HT-29 (cell line): Measurements from ENCODE around the gene SPOP. TPM values are rescaled to one million over a fixed set of nuclear protein-coding genes. Genes with fewer than 3 reads are reported as not detected.

ENCODE experiments used
- DNase-seq: peaks from one replicate; pipeline ENCODE4 v3.0.0-alpha.2; 2015; ENCODE audit warnings: low spot score
- total RNA-seq: library from RNA; depleted of rRNA; stranded (reverse); fragments of >200 nt; shearing (Covaris generic); gene quantifications from 2 replicates; pipeline ENCODE4 v1.2.3, GENCODE V29; 2014

The SPOP gene
- total RNA-seq, 1 experiment from 2014 or later, result 60.5 TPM

DNA sequence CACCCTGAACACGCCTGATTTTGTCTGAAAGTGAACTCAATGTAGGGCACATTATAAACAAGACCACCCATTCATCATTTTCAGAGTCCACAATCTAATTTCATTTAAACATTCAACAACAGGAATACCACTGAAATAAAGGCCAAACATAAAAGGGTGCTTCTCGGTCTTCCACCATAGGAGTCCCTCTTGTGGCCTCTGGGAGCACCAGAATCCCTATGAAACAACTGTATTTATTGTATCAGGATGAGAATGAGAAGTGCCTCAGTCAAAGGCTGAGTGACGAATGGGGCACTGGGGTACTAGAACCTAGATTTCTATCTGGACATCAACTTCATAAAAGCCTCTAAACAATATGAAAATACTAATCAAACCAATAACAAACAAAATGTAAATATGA, 61.8 kb downstream of the SPOP start:
- no peak for DNase-seq

DNA sequence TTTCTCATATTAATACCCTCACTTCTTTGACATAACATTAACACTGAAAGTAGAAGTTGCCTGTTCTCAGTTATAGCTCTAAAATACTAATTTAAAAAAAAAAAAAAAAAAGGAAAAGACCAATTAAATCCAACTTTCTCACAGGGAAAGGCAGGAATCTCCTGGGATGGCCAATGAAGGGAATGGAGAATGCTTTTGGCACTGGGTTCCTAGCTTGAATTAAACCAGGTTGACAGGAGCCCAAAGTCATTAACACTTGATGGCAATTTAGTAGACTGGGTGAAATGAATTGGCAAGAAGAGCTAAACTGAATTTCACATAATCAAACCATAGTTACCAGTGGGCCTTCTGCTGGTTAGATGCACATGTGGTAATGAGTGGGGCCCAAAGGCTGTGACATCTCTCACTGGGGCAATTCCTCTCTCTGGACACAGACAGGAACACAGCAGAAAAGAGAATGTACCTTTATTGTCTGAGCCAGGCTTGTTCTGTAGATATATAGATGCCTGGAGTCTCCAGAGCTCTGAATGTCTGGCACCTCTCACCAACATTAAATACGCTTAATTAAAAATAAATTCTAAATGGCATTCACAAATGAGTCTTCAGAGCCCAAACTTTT, 64.6 kb downstream of the SPOP start:
- no peak for DNase-seq

DNA sequence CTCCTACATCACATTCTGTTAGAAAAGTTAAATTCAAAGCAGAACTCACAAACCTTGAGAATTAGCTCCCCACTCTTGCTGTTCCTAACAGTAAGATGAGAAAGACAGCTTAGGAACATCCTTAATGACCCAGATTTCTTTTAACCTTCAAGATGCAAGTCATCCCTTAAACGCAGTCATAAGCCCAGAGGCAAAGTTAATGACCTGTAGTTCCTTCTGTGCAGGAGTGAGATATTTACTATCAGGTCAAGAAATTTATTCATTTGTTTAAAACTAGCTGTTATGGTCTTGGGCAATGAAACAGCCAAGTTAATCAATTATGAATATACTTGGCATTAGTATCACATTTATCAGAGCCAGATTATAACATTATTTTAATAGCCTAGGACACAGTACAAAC, 65.2 kb downstream of the SPOP start:
- DNase-seq, result no peak

DNA sequence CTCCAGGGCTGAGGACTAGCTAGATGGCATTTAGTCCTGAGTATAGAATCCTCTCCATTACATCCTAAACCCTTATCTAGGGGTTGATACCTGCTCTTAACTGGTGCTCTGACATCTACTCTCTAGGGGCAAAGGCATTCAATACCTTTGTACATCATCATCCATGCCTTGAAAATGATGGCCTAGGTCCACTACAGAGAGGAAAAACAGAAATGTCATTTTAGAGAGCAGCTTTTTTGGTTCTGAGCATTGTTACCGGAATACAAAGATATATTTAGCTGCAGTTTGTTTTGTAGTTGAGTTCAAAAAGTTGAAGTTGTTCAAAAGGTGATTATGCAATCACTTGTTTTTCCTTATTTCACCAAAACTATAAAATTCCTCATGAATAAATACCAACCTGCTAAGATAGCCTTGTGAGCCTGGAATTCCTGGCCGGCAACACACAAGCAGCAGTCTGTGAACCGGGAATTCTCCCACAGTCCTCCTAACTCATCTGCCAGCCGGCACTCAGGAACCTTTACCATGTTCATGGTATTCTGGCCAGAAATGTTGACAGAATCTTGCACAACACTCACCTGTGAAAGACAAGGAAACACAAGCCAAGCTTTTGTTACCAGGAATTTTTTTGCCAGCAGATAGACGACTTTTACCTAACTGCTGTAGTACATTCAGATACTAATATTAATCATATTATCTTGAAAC, 66.9 kb downstream of the SPOP start:
- no peak for DNase-seq

DNA sequence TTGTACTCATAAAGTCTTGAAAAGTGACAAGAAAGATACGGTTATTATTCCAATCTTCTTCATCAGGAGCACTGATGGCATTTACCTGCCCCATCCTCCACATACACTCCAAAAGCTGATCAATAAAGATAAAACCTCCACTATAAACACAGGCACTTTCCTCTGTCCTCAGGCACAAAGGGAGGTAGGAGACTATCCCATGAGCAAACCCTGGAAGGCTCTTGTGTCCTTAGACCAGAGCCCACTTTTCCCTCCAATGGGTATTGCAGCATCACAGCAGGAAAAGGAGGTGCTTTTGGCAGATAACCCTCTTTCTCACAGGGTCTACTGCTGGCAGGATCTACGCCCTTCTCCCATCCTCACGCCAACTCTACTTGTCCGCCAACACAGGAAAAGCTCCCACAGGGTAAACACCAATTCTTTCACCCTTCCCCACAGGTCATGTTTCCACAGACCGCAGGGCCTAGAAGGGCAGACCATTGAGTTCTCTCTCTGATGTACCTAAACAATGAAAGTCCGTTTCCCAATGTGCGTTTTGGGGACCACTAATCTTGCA, 73.5 kb downstream of the SPOP start:
- DNase-seq, result no peak

DNA sequence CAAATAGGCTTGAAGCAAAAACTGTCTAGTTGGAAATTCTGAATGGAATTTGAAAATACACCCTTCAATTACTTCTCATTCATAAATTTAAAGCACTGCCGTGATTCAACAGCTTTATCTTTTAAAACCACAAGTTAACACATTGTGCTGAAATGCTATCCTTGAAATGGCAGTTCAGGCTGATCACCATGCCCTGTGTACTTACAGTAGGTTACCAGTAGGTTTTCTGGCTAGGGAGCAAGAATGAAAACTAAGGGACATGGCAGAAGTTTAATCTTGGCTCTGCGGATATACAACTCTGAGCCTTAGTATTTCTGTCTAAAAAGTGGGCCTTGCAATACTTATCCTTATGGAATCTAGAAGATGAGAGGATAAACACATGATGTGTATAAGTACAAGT, 74.2 kb downstream of the SPOP start:
- no peak for DNase-seq

DNA sequence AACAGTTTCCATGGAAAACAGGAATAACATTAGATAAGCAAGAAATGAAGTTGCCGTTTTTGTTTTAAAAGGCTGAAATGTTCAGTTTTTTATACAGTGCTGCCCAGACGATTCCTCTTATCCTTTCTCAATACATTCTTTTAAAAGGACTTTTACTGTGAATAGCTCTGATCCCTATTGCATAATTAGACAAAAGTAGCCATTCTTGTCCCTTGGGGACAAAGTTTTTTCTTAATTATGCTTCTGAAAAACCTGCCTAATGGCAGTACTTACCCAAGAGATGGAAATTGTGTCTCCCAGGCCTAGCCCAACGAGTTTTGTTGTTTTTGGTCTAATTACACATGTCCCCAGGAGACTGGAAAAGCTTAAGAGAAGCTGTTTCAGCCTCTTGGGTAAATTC, 74.7 kb downstream of the SPOP start:
- DNase-seq, result no peak

DNA sequence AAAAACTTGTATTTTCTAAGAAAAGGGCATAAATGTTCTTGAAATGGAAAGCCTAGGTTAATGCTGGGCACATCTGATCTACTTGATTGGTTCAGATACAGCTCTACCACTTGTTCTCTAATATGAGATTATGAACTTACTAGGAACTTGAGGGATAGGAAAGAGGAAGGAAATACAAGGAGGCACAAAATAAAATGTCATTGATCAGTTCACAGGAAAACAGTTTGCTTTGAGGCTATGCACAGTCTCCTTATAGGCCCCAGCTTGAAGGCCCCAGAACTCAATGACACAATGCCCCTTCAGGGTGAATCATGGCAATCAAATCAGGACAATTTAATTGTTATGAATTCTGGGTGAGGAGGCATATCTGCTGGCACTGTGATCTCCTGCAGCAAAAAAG, 75.1 kb downstream of the SPOP start:
- DNase-seq, result no peak

DNA sequence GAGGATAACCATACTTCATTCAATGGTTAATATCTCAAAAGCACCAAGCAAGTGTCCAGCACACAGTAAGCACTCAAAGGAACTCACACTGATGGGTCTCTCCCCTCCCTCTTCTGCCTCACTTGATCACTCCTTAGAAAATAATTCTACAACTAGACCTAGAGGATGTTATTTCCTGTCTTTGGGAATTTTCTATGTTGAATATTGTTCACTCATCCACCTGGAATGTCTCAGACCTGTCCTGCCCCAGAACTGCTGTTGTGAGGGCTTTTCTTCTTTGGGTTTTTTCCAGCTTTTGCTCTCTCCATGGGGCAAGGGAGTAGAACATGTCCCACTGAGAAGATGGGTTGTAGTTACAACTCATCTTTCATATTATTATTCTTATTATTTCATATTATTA, 76.9 kb downstream of the SPOP start:
- no peak for DNase-seq

DNA sequence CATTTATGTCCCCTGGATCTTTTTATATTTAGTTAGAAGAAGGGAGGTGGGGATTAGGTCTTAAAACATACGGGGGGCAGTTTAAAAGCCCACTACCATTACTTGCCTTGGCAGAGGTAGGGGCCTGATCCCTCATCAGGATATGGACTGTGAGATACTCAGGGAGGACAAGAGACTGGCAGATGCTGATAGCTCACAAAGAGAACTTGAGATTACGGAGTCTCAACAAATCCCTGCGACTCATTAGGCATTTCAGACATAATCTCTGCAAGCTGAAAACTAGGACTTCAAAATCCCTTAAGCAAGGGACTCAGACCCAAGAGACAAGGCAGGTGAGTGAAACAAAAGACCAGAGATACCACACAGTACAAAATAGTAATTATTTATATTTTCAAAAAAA, 79.0 kb downstream of the SPOP start:
- no peak for DNase-seq

DNA sequence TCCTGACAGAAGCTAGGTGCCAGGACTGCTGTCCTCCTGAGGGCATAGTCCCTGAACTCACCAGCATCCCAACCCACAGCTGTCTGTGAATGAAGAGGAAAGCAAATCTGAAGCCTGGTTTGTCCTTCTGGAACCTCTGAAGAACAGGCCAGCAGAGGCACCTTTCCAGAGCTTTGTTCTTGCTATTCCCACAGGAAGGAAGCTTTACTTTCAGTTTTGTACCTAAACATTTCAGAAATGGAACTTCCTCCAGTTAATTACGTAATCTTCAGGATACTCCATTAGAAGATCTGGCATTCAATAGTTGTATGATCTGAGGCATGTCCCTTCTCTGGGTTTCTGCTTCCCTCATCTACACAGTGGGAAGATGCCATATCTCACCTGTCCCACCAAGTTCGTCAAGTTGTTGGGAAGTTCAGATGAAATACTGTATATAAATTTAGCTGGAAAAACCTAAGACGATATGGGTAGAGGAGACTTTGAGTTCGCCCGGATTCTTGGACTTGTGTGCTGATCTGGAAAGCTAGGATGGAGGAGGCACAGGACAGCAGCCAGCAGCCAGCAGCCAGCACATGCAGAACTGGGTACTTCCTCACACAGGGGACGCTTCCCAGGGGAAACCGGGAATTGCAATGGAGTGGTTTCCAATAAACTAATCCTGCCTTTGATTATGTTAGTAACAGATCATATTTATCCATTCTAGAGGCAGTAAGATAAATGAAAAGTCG, 79.8 kb downstream of the SPOP start:
- no peak for DNase-seq

DNA sequence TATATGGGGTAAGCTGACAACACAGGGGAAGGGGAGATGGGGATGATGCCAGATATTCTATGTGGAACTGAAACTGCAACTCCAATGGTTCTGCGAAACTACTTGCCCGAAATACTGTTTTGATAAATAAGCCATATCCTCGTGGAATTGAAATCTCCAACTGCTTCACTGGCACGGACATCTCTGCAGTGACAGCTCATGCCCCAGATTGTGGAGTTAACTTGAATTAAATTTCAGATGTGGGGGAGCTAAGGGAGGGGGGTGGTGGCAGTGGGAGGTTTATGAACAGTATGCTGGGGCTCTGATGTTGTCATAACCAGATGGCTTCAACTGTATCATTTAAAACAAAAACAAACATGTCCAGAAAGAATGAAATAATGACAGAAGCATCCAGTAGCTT, 80.5 kb downstream of the SPOP start:
- DNase-seq, result no peak

DNA sequence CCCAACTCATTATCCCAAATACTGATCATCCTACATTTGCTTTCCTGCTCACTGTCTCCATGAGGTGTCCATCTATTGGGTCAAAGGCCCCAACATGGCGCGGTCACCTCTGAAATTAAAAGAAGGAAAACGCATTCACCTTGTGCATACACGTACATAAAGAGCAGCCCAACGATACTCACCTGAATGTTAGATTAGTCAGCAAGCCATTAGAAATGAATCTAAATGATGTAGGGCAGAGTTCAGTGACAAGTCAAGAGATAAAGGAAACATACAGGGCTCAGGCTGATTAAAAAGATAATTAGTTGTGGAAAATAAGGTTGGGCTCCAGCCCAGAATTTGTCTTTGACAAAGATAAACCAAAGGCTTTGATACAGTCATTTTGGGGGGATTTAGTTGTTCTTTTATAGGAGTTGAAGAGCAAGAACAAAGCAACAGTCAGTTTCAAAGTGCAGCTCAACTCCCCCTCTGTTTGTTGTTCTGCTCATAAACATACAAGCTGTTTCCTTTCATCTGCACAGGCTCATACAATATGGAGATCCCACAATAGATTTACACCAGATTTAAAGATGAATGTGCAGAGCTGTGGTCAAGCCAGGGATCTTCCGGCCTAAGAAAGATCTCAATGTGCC, 81.2 kb downstream of the SPOP start:
- DNase-seq, result no peak

DNA sequence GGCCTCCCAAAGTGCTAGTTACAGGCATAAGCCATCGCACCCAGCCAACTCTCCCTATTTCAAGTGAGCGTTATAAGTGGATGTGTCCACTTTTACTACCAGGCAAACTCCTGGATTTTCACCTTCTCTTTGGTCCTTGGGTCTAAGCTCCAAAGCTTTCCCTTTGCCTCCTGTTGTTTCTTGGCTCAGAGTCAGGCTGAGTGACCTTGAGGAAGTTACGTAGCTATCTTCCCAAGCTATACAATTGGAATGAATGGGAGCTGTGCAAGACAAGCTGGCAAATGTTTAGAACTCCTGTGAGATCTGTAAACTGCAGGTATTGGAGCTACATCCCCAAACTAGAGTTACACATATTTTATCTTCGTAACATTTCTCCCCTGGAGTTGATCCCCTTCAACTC, 81.9 kb downstream of the SPOP start:
- no peak for DNase-seq

DNA sequence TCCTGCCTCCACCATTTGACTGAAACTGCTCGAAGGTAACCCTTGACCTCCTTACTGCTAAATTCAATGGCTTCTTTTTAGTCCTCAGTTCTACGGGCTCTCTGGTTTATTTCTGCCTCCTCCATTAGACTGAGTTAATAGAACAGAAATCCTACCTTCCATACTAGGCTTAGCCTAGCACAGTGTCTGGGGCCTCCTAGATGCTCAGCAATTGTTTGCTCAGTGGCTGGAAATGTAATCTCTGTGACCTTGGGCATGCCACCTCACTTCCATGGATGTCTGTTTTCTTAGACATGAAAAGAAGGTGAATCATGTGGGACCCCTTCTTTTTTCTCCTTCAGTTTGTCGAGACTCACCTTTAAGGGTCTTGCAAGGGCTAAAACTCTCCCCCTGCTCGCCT, 82.6 kb downstream of the SPOP start:
- DNase-seq, result no peak

DNA sequence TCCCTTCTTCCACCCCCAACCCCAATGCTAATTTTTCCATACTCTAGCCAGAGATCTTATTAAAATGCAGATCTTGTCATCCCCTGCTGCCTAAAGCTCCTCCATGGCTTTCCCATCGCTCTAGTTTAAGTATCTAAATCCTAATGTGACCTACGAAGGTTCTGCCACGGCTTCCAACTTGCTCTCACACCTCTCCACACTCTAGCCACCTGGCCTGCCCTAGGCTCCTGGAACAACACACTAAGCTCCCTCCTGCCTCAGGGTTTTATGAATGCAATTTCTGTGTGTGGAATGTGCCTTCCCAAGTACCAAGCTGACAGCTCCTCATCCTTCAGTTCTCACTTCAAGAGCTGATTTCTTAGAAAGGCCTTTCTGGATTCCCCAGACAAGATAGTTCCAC, 85.6 kb downstream of the SPOP start:
- DNase-seq, result no peak

DNA sequence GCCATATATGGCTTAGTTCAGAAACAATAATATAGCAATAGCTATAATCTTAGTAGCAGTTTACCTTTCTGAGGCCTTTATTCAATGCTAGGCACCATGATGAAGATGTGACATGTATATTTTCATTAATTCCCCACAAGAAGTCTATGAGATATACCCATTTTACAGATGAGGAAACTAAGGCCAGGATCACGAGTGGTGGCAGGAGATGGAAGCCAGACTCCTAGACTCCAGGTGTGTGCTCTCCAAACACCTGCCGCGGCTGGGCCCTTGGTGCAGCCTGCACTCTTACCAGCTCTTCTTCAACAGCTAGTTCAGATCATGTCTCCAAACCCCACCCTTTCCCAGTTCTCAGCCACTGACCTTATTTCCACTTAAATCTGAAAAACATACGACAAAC, 87.0 kb downstream of the SPOP start:
- no peak for DNase-seq

DNA sequence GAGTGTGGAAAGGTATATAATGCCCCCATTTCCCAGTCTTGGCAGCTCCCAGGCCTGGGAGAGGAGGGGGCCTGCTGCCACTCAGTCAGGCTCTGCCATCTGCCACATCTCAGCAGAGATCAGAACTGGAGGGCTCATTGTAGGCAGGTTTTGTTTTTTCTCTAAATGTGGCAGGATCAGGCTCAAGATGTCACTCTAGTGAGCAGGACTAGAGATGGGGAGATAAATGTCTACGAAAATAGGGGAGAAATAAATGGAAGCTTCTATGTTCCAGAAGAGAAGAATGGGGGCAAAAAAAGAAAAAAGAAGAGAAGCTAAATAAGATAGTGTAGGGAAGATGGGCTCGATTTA, 88.3 kb downstream of the SPOP start:
- no peak for DNase-seq

DNA sequence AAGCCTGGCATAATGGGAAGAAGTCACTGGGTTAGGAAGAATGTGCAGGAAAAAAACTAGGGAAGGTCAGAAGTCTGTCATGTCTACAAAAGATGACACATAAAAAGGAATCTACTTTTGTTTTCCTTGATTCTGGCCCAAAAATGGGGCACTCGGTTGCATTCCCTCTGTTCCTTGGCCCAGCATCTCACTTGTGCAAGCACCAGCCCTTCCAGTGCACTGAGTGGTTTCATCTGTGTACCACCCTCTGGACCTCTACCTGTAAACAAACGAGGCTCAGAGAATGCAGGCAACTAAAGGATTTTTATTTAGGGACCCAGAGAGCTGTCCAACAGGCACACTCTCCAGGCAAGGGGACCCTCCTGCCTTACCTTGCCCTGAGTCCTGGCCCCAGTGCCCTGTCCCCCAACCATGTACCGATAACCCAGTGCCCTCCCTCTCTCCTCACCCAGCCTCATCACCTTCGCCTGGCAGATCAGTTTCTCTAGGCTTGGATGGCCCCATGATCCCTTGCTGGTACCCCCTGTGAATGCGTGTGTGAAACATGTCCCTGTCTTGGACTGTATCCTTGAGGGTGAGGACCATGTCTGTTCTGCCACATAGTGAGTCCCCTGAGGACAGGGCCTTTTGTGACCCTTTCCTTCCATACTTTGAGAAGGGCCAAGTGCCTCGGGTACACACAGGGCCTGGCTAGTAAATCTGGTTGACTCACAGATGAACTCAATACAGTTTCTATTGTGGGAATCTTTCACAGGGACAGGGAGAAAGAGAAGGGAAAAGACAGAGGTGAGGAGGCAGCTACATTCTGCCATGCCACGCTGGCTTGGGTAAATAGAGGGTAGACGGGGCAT, 88.9 kb downstream of the SPOP start:
- no peak for DNase-seq

DNA sequence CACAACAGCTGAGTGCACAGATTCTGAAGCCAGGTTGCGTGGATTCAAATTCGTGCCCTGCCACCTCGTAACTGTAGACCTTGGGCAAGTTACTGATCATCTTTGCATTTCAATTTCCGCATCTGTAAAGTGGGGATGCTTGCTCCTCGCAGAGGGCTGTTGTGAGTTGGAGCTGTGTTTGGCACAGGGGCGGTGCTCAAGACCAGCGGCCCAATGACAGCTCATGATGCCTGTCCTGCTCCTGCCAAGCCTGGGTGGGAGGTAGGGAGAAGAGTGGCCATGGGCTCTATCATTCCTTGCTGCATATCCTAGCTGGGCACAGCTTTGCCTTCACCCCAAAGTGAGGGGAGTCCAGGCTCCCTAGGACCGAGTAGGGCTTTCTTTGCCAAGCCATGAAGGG, 89.6 kb downstream of the SPOP start:
- DNase-seq, result no peak

DNA sequence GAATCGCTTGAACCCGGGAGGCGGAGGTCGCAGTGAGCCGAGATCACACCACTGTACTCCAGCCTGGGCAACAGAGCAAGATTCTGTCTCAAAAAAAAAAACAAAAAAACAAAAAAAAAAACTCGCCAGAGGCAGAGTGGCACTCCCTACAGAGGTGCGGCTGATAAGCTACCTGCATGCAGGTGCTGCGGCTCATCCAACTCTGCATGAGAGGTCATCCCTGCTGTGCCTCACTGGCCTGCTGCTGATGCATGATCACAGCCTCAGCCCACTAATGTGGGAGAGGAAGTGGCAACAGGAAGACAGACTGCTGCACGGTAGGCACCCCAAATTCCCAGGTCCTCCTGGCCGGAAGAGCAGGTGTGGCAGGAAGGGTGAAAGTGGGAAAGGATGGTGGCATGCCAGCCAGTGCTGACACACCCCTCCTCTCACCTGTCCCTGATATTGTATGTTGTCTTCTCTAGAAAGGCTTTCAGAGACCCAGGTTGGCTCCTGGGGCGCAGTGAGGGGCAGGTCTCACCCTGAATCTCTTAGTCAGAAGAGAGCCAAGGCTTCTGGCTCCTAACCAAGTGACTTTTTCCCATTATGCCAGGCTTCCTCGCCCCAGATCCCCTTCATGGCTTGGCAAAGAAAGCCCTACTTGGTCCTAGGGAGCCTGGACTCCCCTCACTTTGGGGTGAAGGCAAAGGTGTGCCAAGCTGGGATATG, 90.4 kb downstream of the SPOP start:
- no peak for DNase-seq
